ENCODE measurements around the gene CST4.
"Not testable (repeated sequence)": the region's sequence is repeated elsewhere in the genome, so short reads cannot be mapped to it uniquely, and the experiment has no call there.

DNA sequence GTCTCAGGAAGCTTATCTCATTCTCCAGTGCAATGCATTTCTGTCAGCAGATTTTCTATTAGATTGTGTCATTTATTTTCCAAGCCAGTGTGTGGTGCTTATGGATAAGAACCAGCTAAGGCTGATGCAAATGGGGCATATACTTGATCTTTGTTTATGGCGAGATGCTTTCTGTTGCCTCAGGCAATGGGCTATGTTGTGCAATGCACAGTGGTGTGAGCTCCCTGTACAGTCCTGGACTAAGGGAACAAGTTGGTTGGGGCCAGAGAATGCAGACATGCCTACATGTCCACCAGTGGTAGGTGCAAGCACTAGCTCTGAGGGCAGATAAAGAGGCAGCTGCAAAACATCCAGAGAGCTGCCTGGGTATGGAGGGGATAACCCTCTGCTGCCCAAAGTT is 45.6 kb upstream of the CST4 start:
- TF ChIP-seq EZH2 (IDR thresholded peaks at IDR 0.05; ENCODE audit: low read depth, unreplicated experiment); EZH2phosphoT487 (IDR thresholded peaks at IDR 0.05; ENCODE audit: unreplicated experiment); POLR2AphosphoS5 (IDR thresholded peaks at IDR 0.05; ENCODE audit: low read depth); NANOG (IDR thresholded peaks at IDR 0.05; ENCODE audit: borderline replicate concordance); STAT1 (IDR thresholded peaks at IDR 0.05; ENCODE audit: unreplicated experiment): not testable (repeated sequence)
- TF ChIP-seq, protein P1, sequence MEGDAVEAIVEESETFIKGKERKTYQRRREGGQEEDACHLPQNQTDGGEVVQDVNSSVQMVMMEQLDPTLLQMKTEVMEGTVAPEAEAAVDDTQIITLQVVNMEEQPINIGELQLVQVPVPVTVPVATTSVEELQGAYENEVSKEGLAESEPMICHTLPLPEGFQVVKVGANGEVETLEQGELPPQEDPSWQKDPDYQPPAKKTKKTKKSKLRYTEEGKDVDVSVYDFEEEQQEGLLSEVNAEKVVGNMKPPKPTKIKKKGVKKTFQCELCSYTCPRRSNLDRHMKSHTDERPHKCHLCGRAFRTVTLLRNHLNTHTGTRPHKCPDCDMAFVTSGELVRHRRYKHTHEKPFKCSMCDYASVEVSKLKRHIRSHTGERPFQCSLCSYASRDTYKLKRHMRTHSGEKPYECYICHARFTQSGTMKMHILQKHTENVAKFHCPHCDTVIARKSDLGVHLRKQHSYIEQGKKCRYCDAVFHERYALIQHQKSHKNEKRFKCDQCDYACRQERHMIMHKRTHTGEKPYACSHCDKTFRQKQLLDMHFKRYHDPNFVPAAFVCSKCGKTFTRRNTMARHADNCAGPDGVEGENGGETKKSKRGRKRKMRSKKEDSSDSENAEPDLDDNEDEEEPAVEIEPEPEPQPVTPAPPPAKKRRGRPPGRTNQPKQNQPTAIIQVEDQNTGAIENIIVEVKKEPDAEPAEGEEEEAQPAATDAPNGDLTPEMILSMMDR (conservative IDR thresholded peaks at IDR 0.05; ENCODE audit: low read depth in 2 of 2), result not testable (repeated sequence)

All from GM23338 (cell line).